GM19043 (cell line): ENCODE measurements around the gene CES1.
"Not testable (repeated sequence)": the region's sequence is repeated elsewhere in the genome, so short reads cannot be mapped to it uniquely, and the experiment has no call there.

Source experiments
- ATAC-seq: cut with Tn5 transposase; IDR thresholded peaks from one replicate; pipeline ENCODE4 v1.9.1; 2021; ENCODE audit warnings: low read depth; ENCODE audit not compliant: unreplicated experiment

Gene CES1

DNA sequence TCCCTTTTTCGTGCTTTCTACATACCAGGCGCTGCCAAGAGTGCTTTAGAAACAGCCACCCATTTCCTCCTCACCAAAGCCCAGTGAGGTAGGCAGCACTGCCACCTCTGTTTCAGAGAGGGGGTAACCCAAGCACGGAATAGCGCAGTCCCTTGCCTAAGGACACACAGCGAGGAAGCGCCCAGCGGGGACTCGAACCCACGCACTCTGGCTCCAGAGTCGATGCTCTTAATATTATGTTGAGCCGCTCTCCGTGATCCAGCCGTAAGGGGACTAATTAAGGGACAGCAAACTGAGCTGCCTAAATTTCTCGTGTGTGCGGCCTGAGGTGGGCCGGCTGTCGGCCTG is 497 bp downstream of the CES1 start:
- no peak for ATAC-seq

DNA sequence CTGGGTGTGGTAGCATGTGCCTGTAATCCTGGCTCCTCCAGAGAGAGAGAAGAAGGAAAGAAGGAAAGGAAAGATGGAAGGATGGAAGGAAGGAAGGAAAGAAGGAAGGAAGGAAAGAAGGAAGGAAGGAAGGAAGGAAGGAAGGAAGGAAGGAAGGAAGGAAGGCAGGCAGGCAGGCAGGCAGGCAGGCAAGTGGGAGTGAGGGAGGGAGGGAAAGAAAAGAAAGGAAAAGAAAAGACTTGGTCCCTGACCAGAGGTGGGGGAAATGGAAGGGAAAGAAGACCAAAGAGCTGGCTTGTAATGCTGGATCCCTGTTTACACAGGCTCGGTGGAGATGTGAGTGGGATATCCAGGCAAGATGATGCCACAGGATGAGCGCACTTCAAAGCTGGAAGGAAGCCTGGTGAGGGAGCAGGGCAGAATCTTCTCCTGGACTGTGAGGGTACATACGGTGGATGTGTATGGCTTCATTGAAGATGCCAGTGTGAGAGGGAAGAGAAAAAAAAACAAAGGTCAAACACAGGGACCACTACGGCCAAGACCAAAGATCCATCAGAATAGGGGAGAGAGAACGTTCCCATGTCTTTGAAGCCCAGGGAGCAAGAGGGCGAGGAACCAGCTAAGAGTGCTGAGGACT is 2.1 kb downstream of the CES1 start:
- no peak for ATAC-seq

DNA sequence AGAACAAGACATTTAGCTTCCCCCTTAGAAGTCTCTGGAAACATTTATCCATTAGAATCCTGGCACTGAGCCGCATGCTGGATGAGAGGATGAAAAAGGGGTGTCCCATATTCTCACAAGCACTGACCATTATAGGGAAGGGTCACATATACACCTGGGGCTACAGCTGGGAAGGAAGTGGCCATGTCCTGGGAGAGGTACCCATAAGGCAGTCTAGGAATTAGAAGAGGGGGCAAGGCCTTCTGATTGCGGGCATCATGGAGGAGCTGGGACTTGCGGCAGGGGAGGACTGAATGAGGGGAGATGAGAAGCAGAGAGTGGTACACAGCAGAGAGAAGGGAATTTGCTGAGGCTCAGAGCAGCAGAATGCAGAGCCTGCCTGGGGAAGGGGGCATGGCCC is 3.7 kb downstream of the CES1 start:
- ATAC-seq: not testable (repeated sequence)

DNA sequence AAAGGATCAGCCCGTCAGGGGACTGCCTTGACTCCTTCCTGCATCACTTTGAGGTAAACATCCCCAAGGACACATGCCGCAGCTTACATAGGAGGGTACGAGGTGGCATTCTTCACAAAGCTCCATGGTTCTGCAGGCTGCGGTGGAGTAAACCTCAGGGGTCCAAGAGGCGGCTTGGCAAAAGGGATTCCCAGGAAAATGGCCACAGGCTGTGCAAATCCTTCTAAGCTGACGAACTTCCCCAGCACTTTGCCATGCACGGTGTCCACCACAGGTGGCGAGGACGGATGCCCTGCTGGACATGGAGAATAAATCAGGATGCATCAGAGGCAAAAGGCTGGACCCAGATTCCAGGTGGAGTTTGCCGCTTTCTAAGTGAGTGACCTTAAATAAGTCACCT is 4.2 kb downstream of the CES1 start:
- no peak for ATAC-seq

DNA sequence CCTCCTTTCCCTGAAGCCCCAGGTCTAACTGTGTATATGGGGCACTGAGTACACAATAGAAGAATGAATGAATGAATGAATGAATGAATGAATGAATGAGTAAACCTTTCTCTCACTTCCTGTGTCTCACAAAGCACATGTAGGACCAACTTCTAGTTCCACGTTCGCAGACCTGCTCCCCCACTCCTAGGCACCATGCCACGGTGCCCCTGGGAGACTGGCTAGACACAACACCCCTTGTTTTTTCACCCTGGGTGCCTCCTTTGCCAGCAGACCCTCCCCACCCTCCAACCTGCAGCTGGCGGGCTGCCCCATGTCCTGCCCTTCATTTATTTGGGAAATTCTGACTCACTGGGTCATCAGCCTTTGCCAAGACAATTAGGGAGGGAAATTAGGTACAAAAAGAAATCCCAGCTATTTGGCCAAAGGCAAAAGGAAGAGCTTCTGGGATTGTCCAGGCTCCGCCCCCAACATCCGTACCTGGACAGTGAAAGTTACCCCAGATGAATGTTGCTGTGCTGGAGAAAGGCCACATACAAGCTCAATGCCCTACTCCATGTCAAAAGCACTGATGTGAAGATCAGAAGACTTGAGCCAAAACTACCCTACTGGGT is 7.7 kb downstream of the CES1 start:
- ATAC-seq: no peak

DNA sequence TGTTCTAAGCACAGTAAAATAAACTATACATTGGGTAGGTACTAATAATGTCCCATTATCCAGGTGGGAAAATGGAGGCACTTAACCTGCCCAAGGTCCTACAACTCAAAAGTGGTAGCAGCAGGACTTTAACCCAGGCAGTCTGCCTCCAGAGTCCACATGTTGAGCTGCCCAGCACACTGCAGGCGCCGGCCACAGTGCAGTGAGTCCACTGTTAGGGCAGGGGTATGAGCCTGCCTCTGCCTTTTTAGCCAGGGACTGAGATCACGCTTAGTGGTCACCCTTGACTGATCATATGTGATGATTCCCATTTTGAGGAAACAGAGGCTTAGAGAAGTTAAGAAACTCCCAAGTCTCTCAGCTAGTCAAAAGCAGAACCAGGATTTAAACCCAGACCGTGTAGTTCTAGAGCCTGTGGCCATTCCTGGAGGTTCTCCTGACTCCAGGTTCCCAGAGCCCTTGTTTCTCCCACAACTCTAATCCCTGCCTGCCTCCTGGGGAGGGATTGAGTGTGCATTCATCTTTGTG is 8.4 kb downstream of the CES1 start:
- no peak for ATAC-seq

DNA sequence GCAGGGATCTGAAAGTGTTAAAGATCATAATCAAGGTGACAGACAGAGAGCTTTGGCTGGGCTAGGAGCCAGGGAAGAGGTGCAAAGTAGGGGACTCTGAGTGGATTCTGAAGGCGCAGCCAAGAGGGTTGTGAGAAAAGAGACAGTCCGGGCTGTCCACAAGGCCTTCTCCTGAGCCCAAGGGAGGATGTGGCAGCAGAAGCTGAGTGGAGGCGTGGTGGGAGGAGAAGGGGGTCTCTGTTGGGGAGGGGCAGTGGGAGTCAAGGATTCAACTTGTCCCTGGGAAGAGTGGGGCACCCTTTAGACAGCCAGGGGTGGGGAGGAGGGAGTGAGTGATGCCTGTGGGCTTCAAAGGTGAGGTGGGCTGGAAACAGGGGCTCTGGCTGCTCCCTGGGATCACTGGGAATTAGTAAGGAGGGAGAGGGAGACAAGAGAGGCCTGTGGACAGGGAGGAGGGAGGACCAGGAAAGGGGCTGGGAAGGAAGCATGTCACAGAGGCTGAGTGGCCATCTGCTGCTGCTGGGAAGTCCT is 10.6 kb downstream of the CES1 start:
- ATAC-seq: no peak

DNA sequence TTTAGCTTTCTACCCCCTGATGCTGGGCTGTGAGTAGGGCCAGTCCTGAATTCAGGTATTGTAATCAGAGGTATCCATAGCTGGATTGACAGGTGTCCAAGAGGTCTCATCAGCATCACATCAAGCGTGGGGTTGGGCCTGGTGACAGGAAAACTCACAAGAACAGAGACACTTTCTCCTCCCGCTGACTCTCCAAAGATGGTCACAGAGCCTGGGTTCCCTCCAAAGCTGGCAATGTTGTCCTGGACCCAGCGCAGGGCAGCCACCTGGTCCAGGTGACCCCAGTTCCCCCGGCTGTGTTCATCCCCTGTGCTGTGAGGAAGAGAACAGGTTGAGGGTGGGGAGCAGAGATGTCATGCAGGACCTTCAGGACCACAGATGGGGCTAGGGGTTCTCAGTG is 11.7 kb downstream of the CES1 start:
- ATAC-seq: no peak

DNA sequence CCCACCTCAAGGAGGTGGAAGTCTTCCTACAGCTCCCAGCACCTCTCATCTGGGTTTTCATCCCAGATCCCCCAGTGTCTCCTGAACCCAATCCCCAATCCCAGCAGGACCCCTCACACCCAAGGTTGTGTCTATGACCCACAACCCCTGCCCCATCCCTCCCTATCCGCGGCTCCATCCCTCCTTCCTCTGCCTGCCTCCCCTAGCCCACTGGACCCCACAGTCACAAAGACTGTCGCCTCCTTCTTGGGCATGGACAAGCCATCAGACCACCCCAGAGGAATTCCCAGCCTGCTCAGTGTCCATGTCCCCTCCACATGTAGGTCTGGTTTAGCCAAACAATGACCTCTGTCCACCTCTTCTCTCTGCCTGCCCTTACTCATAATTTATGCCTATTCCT is 12.3 kb downstream of the CES1 start:
- no peak for ATAC-seq

DNA sequence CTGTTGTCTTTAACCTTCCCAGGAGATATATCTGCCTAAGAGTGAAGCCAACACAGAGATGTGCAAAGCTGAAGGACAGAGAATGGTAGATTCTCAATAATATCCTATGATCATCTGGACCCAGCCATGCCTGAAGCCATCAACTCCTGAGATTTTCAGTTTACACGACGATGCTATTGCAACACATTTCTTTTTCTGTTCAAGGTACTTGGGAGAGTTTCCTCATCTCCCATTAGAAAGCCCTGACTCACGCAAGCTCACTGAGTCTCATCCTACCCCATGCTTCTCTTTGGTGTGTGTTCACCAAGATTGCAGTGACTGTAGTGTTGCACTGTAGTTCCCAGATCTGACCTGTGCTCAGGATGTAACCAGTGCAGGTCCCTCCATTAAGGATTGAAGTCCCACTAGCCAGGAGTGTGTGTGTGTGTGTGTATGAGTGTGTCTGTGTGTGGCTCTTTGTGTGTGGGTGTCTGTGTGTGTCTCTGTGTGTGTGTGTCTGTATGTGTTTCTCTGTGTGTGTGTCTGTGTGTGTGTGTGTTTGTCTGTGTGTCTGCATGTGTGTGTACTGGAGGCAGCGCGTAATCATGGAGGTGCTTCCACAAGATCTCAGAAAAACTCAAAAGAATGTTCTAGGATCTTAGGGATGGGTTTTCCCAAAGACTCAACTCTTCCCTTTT is 15.5 kb downstream of the CES1 start:
- ATAC-seq: no peak

DNA sequence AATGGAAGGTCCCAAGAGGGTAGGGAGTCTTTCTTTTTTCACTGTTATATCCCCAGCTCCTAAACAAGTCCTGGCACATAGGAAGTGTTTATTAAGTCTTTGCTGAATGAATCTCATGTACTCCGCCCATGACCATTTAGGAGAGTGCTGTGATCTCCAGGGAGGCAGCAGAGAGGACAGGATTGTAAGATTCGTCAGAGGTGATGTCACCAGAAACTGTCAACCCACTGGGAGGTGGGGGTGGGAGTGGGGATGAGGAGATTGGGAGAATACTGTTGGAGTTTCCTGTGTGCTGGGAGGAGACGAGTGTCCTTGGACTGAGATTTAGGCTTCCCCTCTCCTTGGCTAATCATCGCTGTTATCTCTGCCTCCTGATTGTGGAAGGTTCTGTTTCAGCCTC is 16.7 kb downstream of the CES1 start:
- not testable (repeated sequence) for ATAC-seq

DNA sequence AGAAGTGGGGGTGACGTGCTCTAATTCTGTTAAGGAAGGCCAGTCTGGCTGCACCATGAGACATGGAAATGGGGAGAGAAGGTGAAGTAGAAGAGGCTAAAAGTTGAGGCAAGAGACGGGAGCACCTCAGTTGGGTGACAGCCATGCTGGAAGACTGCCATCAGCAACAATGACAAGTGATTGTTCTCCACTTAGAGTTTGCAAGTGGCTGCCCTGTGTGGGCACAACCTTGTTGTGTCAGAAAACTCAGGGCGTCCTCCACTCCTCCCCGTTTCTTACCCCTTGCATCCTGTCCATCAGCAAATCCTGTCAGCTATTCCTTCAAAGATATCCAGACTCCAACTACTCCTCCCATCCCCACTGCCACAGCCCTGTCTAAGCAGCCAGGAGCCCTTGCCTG is 17.6 kb downstream of the CES1 start:
- ATAC-seq: no peak

DNA sequence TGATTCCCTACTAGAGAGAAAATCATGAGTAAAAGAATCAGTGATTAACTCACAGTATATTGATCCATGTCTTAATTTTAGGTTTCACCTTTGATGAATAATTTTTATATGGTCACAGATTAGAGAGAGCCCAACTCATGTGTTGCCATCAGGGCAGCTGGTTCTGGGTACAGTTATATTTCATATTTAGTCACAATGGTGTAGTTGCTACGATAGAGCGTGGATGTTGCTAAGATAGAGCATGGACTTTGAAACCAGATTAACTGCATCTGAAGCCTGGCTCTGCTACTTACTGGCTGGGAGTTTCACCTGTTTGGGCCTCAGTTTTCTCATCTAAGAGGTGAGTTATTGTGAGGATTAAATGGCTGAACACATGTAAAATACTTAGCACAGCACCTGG is 18.7 kb downstream of the CES1 start:
- not testable (repeated sequence) for ATAC-seq

DNA sequence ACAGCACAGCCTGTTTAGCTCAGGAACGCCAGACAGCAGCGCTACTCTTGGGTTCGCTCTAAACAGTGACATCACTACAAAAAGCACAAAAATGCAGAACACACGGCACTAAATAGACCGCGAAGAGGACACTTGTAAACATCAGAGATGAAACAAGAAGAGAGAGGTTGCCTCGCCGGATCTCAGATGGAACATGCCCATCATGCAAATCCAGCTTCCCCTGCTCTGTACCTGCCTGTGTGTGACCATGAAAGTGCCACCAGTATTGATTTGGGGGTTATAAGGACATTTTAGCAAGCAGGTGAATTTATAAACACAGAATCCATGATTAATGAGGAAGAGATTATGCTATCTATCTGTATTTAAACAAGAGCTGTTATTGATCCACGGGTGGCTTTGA is 19.2 kb downstream of the CES1 start:
- ATAC-seq: not testable (repeated sequence)

DNA sequence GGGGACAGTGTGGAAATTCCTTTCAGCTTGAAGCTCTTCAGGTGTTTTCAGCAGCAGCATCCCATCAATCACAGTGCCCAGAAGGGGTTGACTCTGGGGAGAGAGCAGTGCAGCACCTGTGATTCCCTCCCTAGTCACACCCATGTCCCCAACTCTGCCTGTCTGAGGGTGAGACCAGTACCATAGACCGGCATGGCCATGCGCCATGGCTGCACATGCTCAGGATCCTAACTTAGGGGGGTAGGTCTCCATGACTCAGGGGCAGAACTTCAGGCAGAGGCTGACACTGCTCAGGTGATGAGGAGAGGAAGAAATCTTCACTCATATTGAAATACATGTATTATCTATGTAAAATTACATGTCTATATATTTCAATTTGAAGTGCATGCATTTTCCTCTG is 19.9 kb downstream of the CES1 start:
- no peak for ATAC-seq

DNA sequence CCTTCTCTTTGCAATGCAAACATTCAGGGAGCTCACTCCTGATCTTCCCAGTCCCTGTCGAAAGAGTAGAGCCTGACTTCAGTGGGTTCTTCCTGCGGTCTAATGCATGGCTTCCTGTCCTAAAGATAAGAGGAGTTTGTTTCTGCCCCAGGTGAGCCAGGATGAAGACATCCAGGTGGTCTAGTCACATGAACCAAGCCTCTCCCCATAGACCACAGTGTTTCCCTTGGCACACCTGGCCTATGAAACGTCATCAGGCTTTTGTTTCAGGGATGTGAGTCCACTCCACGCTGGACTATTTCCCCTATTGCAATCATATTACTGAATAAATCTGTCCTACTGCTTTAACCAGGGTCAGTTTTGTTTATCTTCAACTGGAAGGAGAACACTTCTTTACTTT is 21.1 kb downstream of the CES1 start:
- ATAC-seq: no peak

DNA sequence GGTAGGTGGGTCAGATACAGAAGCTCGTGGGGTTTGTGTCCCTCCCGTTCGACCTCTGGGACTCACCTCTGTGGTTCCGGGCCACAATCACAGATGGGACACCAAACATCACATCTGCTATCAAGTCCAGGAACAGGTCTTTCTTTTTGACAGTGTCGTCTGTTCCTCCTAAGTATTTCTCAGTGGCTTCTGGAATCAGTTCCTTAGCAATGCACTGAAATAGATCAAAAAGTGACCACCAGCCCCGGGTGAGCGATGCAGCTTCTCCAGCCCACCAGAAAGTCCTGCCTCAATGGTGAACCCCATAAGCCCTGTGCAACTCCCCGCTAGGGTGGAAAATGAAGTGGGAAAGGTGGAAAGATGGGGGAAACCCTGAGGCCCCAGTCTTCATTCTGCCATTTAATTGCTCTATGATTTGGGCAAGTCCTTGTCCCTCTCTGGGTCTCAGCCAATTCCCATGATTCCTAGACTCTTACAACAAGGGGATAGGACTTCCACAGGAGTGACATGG is 22.4 kb downstream of the CES1 start:
- no peak for ATAC-seq

DNA sequence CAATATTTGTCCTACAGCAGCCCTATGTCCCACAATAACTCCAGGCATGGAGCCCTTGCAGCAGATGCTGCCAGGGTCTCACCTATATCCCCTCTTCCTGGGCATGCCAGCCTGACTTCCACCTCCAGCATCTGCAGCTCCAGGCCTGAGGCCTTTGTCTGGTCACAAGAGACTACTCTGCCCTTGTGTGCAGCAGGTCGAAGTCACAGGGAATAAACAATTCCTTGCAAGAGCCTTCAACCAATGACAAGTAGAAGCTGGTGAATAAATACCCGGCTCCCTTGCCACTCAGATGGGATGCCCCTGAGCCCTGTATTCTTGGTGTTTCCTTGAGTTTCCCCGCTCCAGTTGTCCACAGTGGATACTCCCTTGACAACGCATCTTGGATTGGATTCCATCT is 23.0 kb downstream of the CES1 start:
- no peak for ATAC-seq

DNA sequence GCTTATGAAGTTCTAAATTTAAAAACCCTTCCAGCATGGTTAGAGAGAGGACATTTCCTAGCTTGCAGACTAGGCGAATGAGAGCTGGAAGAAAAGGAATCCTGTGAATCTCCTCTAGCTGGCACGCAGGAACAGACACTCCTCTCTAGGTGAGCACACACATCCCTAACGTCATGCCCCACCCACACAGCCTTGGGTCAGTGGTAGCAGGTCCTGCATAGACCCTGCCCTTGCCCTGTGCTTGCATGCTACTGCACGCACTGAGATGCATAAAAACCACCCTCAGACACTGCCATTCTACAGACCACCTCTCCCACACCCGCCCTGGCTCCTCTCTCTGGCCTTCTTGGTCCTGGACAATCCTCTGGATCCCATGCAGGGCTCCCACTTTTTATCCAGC is 23.5 kb downstream of the CES1 start:
- no peak for ATAC-seq

DNA sequence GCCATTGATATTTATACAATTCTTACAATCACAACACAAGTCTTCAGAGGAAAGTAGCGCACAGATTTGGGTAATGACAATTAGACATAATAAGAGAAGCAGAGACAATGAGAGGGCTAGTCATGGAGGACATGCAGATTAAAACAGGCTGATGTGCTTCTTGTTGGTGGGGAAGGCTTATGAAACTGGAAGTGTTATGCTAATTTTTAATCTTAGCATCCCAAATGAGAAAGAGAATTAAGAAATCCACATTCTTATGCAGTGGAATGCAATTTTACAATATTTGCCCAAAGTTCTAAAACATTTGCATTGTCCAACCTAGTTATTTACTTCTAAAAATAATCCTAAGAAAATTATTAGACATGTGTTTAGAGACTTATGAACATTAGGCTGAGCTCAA is 24.6 kb downstream of the CES1 start:
- ATAC-seq: not testable (repeated sequence)

DNA sequence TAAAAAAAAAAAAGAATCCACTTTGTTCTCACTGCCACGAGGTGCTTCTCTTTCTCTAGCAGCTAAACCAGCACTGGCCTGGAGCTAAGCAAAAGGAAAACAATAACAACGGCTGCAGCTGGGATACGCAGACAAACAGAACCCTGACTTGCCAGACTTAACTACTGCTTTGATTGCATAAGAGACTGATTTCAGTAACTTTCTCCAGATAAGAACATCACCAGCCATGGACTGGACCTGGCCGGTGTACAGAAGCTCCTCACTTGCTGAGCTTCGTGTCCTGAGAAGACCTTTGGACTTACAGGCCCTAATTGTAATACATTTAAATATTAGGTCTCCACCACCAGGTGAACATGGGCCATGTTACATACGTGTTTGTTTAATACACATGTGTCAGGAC is 27.8 kb downstream of the CES1 start:
- not testable (repeated sequence) for ATAC-seq

DNA sequence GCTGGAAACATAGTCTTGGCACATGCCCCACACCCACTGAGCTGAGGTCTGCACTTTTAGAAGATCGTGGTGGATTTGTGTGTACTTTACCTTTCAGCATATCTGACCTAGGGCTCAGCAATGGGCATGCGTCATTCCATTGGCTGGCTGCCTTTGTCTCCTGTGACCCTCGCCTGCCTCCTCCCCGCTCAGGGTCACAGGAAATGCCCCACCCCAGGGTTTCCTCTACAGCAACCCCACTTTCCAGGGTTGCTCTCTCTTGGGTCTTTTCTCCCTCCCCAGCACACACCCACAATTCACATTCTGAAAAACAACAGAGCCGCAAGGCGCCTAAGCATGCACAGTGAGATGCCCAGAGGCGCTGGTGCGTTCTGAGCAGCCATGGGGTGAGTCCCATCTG is 29.2 kb downstream of the CES1 start:
- ATAC-seq: not testable (repeated sequence)
